Suprapubic skin (tissue), 4 donors: ENCODE measurements around the gene TSGA10. TPM values are rescaled to one million over a fixed set of nuclear protein-coding genes. Genes with fewer than 3 reads are reported as not detected.

Source experiments
- DNase-seq, 2 donors: peaks; one replicate each; pipeline ENCODE4 v3.0.0-alpha.2; 2019; ENCODE audit warnings: low spot score in 2 of 2
- H3K27ac ChIP-seq: fragments of 200-600 bp; sonication (generic); one replicate; pipeline ENCODE4 v1.5.1; 2019
- H3K27me3 ChIP-seq: fragments of 200-600 bp; sonication (generic); one replicate; pipeline ENCODE4 v1.5.1; 2019
- H3K36me3 ChIP-seq: fragments of 200-600 bp; sonication (generic); one replicate; pipeline ENCODE4 v1.5.1; 2019
- H3K4me1 ChIP-seq: fragments of 200-600 bp; sonication (generic); one replicate; pipeline ENCODE4 v1.5.1; 2019
- H3K4me3 ChIP-seq: fragments of 200-600 bp; sonication (generic); one replicate; pipeline ENCODE4 v1.5.1; 2019; ENCODE audit warnings: mild to moderate bottlenecking
- H3K9me3 ChIP-seq: fragments of 200-600 bp; sonication (generic); one replicate; pipeline ENCODE4 v1.5.1; 2019
- CTCF ChIP-seq, 2 donors: fragments of 200-600 bp in 1 of 2; fragments of 450-650 bp in 1 of 2; sonication (generic) in 1 of 2; IDR thresholded peaks; one replicate each; pipeline ENCODE4 v1.5.1; 2016 to 2019; ENCODE audit warnings: antibody characterized with exemption in 2 of 2, mild to moderate bottlenecking in 1 of 2, moderate library complexity in 1 of 2
- EP300 ChIP-seq: sonication (generic); formaldehyde crosslinking; IDR thresholded peaks from one replicate; pipeline ENCODE4 v1.6.1; 2017; ENCODE audit warnings: antibody characterized with exemption
- POLR2A ChIP-seq, 2 donors: fragments of 450-650 bp; IDR thresholded peaks; one replicate each; pipeline ENCODE4 v1.6.1; 2017; ENCODE audit warnings: antibody characterized with exemption in 2 of 2, mild to moderate bottlenecking in 2 of 2, moderate library complexity in 2 of 2
- POLR2AphosphoS5 ChIP-seq, 3 donors: sonication (generic); formaldehyde crosslinking; IDR thresholded peaks; one replicate each; pipeline ENCODE4 v1.6.1; 2017; ENCODE audit warnings: antibody characterized with exemption in 3 of 3
- WGBS: methylation state at CpG from one replicate; pipeline ENCODE4 v1.1.5; 2018; 5-methylcytosine and 5-hydroxymethylcytosine counted together
- total RNA-seq, 4 donors: library from RNA; depleted of rRNA; stranded (reverse); fragments of >200 nt; gene quantifications; one replicate each; pipeline ENCODE4 v1.1.0, GENCODE V29; 2016

TSGA10 gene
- total RNA-seq, 4 donors from 2014 or later: 7.5 to 13.4 (median 8.1) TPM

GRCh38 chr2:99104006-99104405 is 50.7 kb downstream of the TSGA10 start:
- H3K27ac ChIP-seq: no peak overlapping the region
- H3K27me3 ChIP-seq: no peaks in the 10 kb centered on the region
- DNase-seq: no peak
- no peak for TF ChIP-seq EP300
- no peak for TF ChIP-seq CTCF (IDR thresholded peaks at IDR 0.05)
- TF ChIP-seq POLR2A (IDR thresholded peaks at IDR 0.05): no peak
- no peak for TF ChIP-seq POLR2AphosphoS5 (IDR thresholded peaks at IDR 0.05)
- H3K9me3 ChIP-seq: no peaks in the 10 kb centered on the region
- no peak overlapping the region for H3K4me3 ChIP-seq
- no peaks in the 10 kb centered on the region for H3K4me1 ChIP-seq
- 79% methylated on average over 2 of the region's 2 CpGs for WGBS
- no peaks in the 10 kb centered on the region for H3K36me3 ChIP-seq

GRCh38 chr2:99101697-99102096 is 53.0 kb downstream of the TSGA10 start:
- Histone ChIP-seq H3K27ac (no peak overlapping the region), H3K36me3 (no peaks in the 10 kb centered on the region), H3K27me3 (no peaks in the 10 kb centered on the region), H3K9me3 (no peaks in the 10 kb centered on the region), H3K4me3 (no peak overlapping the region), H3K4me1 (no peaks in the 10 kb centered on the region)
- WGBS: 30% methylated on average over 3 of the region's 3 CpGs
- TF ChIP-seq EP300 (no peak), POLR2A (IDR thresholded peaks at IDR 0.05) (no peak)
- no peak for DNase-seq

- TF ChIP-seq POLR2AphosphoS5 (IDR thresholded peaks at IDR 0.05) (no peak), CTCF (IDR thresholded peaks at IDR 0.05) (no peak), EP300 (no peak), POLR2A (IDR thresholded peaks at IDR 0.05) (no peak)
These were observed 58.0 kb downstream of the TSGA10 start for GRCh38 chr2:99096728-99097127.

GRCh38 chr2:99088017-99088416 is 66.7 kb downstream of the TSGA10 start:
- no peaks in the 10 kb centered on the region for H3K9me3 ChIP-seq
- 80% methylated on average over 1 of the region's 1 CpG for WGBS
- no peak for DNase-seq
- no peak overlapping the region for H3K27ac ChIP-seq
- H3K4me1 ChIP-seq: no peaks in the 10 kb centered on the region
- H3K27me3 ChIP-seq: no peaks in the 10 kb centered on the region
- H3K4me3 ChIP-seq: no peak overlapping the region
- no peak for TF ChIP-seq EP300
- no peak for TF ChIP-seq POLR2AphosphoS5 (IDR thresholded peaks at IDR 0.05)
- TF ChIP-seq CTCF (IDR thresholded peaks at IDR 0.05): no peak
- H3K36me3 ChIP-seq: no peaks in the 10 kb centered on the region

More at GRCh38 chr2:99096728-99097127, 58.0 kb downstream of the TSGA10 start:
- no peak for DNase-seq
- Histone ChIP-seq H3K9me3 (no peaks in the 10 kb centered on the region), H3K4me1 (no peaks in the 10 kb centered on the region), H3K36me3 (no peaks in the 10 kb centered on the region), H3K27ac (no peak overlapping the region), H3K4me3 (no peak overlapping the region), H3K27me3 (no peaks in the 10 kb centered on the region)
- WGBS: 85% methylated on average over 1 of the region's 1 CpG

- H3K36me3 ChIP-seq: no peaks in the 10 kb centered on the region
- no peak overlapping the region for H3K27ac ChIP-seq
- 59% methylated on average over 1 of the region's 1 CpG for WGBS
- DNase-seq: no peak
- H3K4me3 ChIP-seq: no peak overlapping the region
- no peak for TF ChIP-seq EP300
- no peak for TF ChIP-seq POLR2A (IDR thresholded peaks at IDR 0.05)
- no peak for TF ChIP-seq POLR2AphosphoS5 (IDR thresholded peaks at IDR 0.05)
- TF ChIP-seq CTCF (IDR thresholded peaks at IDR 0.05): no peak
- H3K9me3 ChIP-seq: no peaks in the 10 kb centered on the region
- H3K27me3 ChIP-seq: no peaks in the 10 kb centered on the region
- no peaks in the 10 kb centered on the region for H3K4me1 ChIP-seq
These were observed 68.4 kb downstream of the TSGA10 start for GRCh38 chr2:99086385-99086784.

GRCh38 chr2:99085421-99085820 is 69.3 kb downstream of the TSGA10 start:
- no peak for DNase-seq
- no peaks in the 10 kb centered on the region for H3K36me3 ChIP-seq

More at GRCh38 chr2:99085421-99085820, 69.3 kb downstream of the TSGA10 start:
- no peak for TF ChIP-seq EP300
- TF ChIP-seq POLR2A (IDR thresholded peaks at IDR 0.05): no peak
- TF ChIP-seq POLR2AphosphoS5 (IDR thresholded peaks at IDR 0.05): no peak
- TF ChIP-seq CTCF (IDR thresholded peaks at IDR 0.05): no peak
- H3K9me3 ChIP-seq: no peaks in the 10 kb centered on the region
- no peak overlapping the region for H3K27ac ChIP-seq
- H3K4me1 ChIP-seq: no peaks in the 10 kb centered on the region
- WGBS: 88% methylated on average over 2 of the region's 2 CpGs
- no peaks in the 10 kb centered on the region for H3K27me3 ChIP-seq
- no peak overlapping the region for H3K4me3 ChIP-seq
